PC-3 (cell line): ENCODE measurements around the gene RPS6KA2. TPM values are rescaled to one million over a fixed set of nuclear protein-coding genes. Genes with fewer than 3 reads are reported as not detected.

Experiments used
- ATAC-seq: fragments of 200-7000 bp; cut with Tn5 transposase; 2 replicates; pipeline ENCODE4 v1.9.1; 2020; ENCODE audit warnings: mild to moderate bottlenecking, moderate library complexity
- BruUV-seq: library from RNA; stranded (reverse); fragments of 400-500 nt; replicated peaks from 2 replicates; lab custom pipeline; 2021; lab: Mats Ljungman, UMichigan
- CTCF ChIA-PET: fragments of 300-600 bp; sonication (Branson Sonifier 250); formaldehyde crosslinking; loops from one replicate; lab custom pipeline; 2022; ENCODE audit warnings: antibody characterized with exemption; lab: Charles Lee
- POLR2A ChIA-PET: fragments of 300-600 bp; sonication (Branson Sonifier 250); formaldehyde crosslinking; loops from one replicate; lab custom pipeline; 2022; ENCODE audit warnings: antibody characterized with exemption; ENCODE audit not compliant: unreplicated experiment; lab: Charles Lee
- DNase-seq: peaks from one replicate; pipeline ENCODE4 v3.0.0-alpha.2; 2015
- H2AFZ ChIP-seq: fragments of 300-600 bp; sonication (generic); 2 replicates; pipeline ENCODE4 v1.6.0; 2016; ENCODE audit warnings: antibody characterized with exemption, low read length
- H3F3A ChIP-seq: fragments of 300-600 bp; sonication (generic); one replicate; pipeline ENCODE4 v1.6.0; 2017; ENCODE audit warnings: antibody characterized with exemption, low read length, control low read depth, mild to moderate bottlenecking; ENCODE audit not compliant: unreplicated experiment
- H3K27ac ChIP-seq: fragments of 300-600 bp; sonication (generic); 2 replicates; pipeline ENCODE4 v1.5.1; 2016; ENCODE audit warnings: mild to moderate bottlenecking, low read length
- H3K27me3 ChIP-seq: fragments of 300-600 bp; sonication (generic); 2 replicates; pipeline ENCODE4 v1.6.1; 2016; ENCODE audit warnings: low read length, mixed read lengths
- H3K36me3 ChIP-seq: fragments of 300-600 bp; sonication (generic); 2 replicates; pipeline ENCODE4 v1.6.1; 2016; ENCODE audit warnings: low read depth, mixed run types, low read length, mixed read lengths
- H3K4me1 ChIP-seq: fragments of 300-600 bp; sonication (generic); 2 replicates; pipeline ENCODE4 v1.5.1; 2016; ENCODE audit warnings: low read length; ENCODE audit not compliant: insufficient read depth
- H3K4me2 ChIP-seq: fragments of 300-600 bp; sonication (generic); 2 replicates; pipeline ENCODE4 v1.6.0; 2016; ENCODE audit warnings: low read length
- H3K4me3 ChIP-seq: fragments of 300-600 bp; sonication (generic); 2 replicates; pipeline ENCODE4 v1.5.1; 2016; ENCODE audit warnings: mild to moderate bottlenecking, low read length, mixed read lengths
- H3K79me2 ChIP-seq: fragments of 300-600 bp; sonication (generic); 2 replicates; pipeline ENCODE4 v1.6.1; 2017; ENCODE audit warnings: low read length, mixed read lengths
- H3K9ac ChIP-seq: fragments of 300-600 bp; sonication (generic); 2 replicates; pipeline ENCODE4 v1.6.0; 2016; ENCODE audit warnings: mild to moderate bottlenecking, low read length
- H3K9me2 ChIP-seq: fragments of 300-600 bp; sonication (generic); replicated peaks from 2 replicates; pipeline ENCODE4 v1.6.1; 2016; ENCODE audit warnings: mixed run types, low read length, mixed read lengths
- H3K9me3 ChIP-seq: fragments of 300-600 bp; sonication (generic); 2 replicates; pipeline ENCODE4 v1.6.1; 2016; ENCODE audit warnings: low read length, mixed read lengths
- H4K20me1 ChIP-seq: fragments of 300-600 bp; sonication (generic); 2 replicates; pipeline ENCODE4 v1.6.1; 2016; ENCODE audit warnings: low read length, mixed read lengths
- EZH2 ChIP-seq: fragments of 300-600 bp; sonication (generic); IDR thresholded peaks from one replicate; pipeline ENCODE4 v1.6.1; 2017; ENCODE audit warnings: antibody characterized with exemption, mild to moderate bottlenecking, low read length; ENCODE audit not compliant: unreplicated experiment
- EZH2phosphoT487 ChIP-seq: fragments of 300-600 bp; sonication (generic); IDR thresholded peaks from 2 replicates; pipeline ENCODE4 v1.6.1; 2018; ENCODE audit warnings: mild to moderate bottlenecking, antibody characterized with exemption, low read length, borderline replicate concordance
- intact Hi-C: fragments of 100-400 bp; cut with micrococcal nuclease; formaldehyde crosslinking; loops from 2 replicates; pipeline ENCODE4 v1.9.0; 2023
- total RNA-seq: library from RNA; depleted of rRNA; stranded (reverse); fragments of >200 nt; gene quantifications from 2 replicates; pipeline ENCODE4 v1.2.3, GENCODE V29; 2014
- TF ChIP-seq, protein P1 (sequence below): fragments of 300-600 bp; sonication (generic); conservative IDR thresholded peaks from 2 replicates; pipeline ENCODE4 v1.5.1; 2017; ENCODE audit warnings: antibody characterized with exemption, low read depth, mild to moderate bottlenecking, low read length

Gene RPS6KA2
- total RNA-seq, 1 experiment from 2014 or later = 5.1 TPM

DNA sequence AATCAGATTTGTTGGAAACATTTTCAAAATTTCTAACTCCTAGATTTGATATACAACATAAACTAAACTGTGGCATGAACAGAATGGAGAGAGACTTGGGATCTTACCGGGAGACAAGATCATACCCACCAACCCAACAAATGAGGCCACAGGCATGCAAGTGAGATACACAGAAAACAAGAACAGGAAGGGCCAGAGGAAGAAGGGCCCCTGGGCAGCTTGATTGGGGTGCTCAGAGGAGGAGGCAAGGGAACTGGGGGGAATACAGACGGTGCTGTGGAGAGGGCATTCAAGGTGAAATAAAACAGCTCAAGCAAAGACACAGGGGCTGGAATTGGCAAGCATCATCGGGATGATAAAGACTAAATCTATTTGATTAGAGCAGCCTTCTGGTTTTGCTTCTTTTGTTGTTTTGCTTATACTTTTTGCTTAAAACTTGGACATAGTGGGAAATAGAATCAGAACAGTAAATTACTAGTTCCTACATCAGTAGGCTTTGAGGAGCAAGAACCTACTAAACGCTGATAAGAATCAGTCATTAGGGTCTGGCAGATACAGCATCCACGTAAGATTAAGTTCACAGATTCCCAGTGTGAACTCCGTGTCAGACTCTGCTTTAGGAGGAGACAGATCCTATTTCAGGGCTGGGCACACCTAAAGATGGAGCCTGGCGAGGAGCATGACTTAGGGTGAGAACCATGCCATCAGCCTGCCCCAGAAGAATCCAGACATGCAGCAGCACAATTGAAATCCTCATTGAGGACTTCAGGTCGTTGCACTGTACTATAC, 37.1 kb downstream of the RPS6KA2 start:
- no peaks in the 10 kb centered on the region for H3K9me3 ChIP-seq
- no peak overlapping the region for H2AFZ ChIP-seq
- no peaks in the 10 kb centered on the region for H3K79me2 ChIP-seq
- no peak overlapping the region for H3K4me2 ChIP-seq
- TF ChIP-seq, protein P1, sequence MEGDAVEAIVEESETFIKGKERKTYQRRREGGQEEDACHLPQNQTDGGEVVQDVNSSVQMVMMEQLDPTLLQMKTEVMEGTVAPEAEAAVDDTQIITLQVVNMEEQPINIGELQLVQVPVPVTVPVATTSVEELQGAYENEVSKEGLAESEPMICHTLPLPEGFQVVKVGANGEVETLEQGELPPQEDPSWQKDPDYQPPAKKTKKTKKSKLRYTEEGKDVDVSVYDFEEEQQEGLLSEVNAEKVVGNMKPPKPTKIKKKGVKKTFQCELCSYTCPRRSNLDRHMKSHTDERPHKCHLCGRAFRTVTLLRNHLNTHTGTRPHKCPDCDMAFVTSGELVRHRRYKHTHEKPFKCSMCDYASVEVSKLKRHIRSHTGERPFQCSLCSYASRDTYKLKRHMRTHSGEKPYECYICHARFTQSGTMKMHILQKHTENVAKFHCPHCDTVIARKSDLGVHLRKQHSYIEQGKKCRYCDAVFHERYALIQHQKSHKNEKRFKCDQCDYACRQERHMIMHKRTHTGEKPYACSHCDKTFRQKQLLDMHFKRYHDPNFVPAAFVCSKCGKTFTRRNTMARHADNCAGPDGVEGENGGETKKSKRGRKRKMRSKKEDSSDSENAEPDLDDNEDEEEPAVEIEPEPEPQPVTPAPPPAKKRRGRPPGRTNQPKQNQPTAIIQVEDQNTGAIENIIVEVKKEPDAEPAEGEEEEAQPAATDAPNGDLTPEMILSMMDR = no peak
- no peak for TF ChIP-seq EZH2
- TF ChIP-seq EZH2phosphoT487 = no peak
- no peak overlapping the region for H3K9ac ChIP-seq
- H3K4me3 ChIP-seq = no peak overlapping the region
- no peaks in the 10 kb centered on the region for H3K4me1 ChIP-seq
- H3K27ac ChIP-seq = no peak overlapping the region
- intact Hi-C loops = no loop called here
- ChIA-PET CTCF (no interaction called here), POLR2A (no interaction called here)
- ATAC-seq (no peak), DNase-seq (no peak)
- no peaks in the 10 kb centered on the region for H3K9me2 ChIP-seq
- H4K20me1 ChIP-seq = no peaks in the 10 kb centered on the region
- H3F3A ChIP-seq = no peaks in the 10 kb centered on the region
- BruUV-seq = no TSS peak
- no peaks in the 10 kb centered on the region for H3K36me3 ChIP-seq
- H3K27me3 ChIP-seq = no peaks in the 10 kb centered on the region

DNA sequence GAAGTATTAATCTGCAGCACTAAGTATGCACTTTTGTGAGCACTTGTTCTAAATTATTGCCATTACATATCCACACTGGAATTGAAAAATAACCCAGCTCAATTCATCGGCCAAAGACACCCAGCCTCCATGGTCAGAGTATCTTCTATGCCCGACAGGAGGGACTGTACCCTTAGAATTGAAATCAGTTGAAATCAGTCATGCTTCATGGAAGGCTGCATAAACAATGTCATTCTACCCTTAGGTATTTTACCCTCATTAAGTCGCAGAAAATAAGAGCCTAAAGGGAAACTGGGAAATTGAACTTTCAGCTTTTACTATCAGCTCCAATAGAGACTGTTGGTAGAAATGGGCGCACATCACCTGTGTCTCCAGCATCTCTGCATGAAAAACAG, 37.7 kb downstream of the RPS6KA2 start:
- no peaks in the 10 kb centered on the region for H3K27me3 ChIP-seq
- no peaks in the 10 kb centered on the region for H3K79me2 ChIP-seq
- no peak overlapping the region for H2AFZ ChIP-seq
- no peaks in the 10 kb centered on the region for H4K20me1 ChIP-seq
- no peaks in the 10 kb centered on the region for H3K9me2 ChIP-seq
- no peak for TF ChIP-seq EZH2
- TF ChIP-seq EZH2phosphoT487 = no peak
- TF ChIP-seq, protein P1 = no peak
- no peaks in the 10 kb centered on the region for H3K4me1 ChIP-seq
- ChIA-PET POLR2A (no interaction called here), CTCF (no interaction called here)
- no peak overlapping the region for H3K9ac ChIP-seq
- no peaks in the 10 kb centered on the region for H3F3A ChIP-seq
- no peaks in the 10 kb centered on the region for H3K36me3 ChIP-seq
- H3K9me3 ChIP-seq = no peaks in the 10 kb centered on the region
- DNase-seq (no peak), ATAC-seq (no peak)
- intact Hi-C loops = no loop called here
- no peak overlapping the region for H3K27ac ChIP-seq
- no TSS peak for BruUV-seq
- H3K4me3 ChIP-seq = no peak overlapping the region
- no peak overlapping the region for H3K4me2 ChIP-seq

- H3F3A ChIP-seq = no peaks in the 10 kb centered on the region
- CTCF ChIA-PET = no interaction called here
- H4K20me1 ChIP-seq = no peaks in the 10 kb centered on the region
- POLR2A ChIA-PET = no interaction called here
- H3K4me1 ChIP-seq = no peaks in the 10 kb centered on the region
- intact Hi-C loops = no loop called here
- no peak overlapping the region for H3K27ac ChIP-seq
- H3K9me3 ChIP-seq = no peaks in the 10 kb centered on the region
- no peak overlapping the region for H2AFZ ChIP-seq
- BruUV-seq = no TSS peak
- ATAC-seq = no peak
- TF ChIP-seq EZH2 (no peak), EZH2phosphoT487 (no peak)
- TF ChIP-seq, protein P1 = no peak
- no peaks in the 10 kb centered on the region for H3K79me2 ChIP-seq
- no peaks in the 10 kb centered on the region for H3K9me2 ChIP-seq
- no peak overlapping the region for H3K9ac ChIP-seq
- no peaks in the 10 kb centered on the region for H3K36me3 ChIP-seq
- H3K4me2 ChIP-seq = no peak overlapping the region
- no peaks in the 10 kb centered on the region for H3K27me3 ChIP-seq
- no peak overlapping the region for H3K4me3 ChIP-seq
- DNase-seq = no peak
Measured at GRCh38 chr6:166588691-166589336, 38.2 kb downstream of the RPS6KA2 start.
